Esophagus muscularis mucosa (tissue), 4 donors: ENCODE results near the gene APOC1. TPM values are rescaled to one million over a fixed set of nuclear protein-coding genes. Genes with fewer than 3 reads are reported as not detected.

ENCODE experiments used
- DNase-seq: peaks from one replicate; pipeline ENCODE4 v3.0.0-alpha.2; 2017; ENCODE audit errors: extremely low spot score
- H3K27ac ChIP-seq, 4 donors: fragments of 200-600 bp; sonication (generic); replicated peaks in 1 of 4; 1 replicate in 3 of 4; 2 replicates in 1 of 4; pipeline ENCODE4 v1.5.1; 2016 to 2019; ENCODE audit warnings: mild to moderate bottlenecking in 1 of 4
- H3K27me3 ChIP-seq, 4 donors: fragments of 200-600 bp; sonication (generic); one replicate each; pipeline versions ENCODE4 v1.5.1 to v1.6.0; 2016 to 2019
- H3K36me3 ChIP-seq, 4 donors: fragments of 200-600 bp; sonication (generic); one replicate each; pipeline ENCODE4 v1.5.1; 2016 to 2019
- H3K4me1 ChIP-seq, 4 donors: fragments of 200-600 bp; sonication (generic); one replicate each; pipeline ENCODE4 v1.5.1; 2016 to 2019
- H3K4me3 ChIP-seq, 4 donors: fragments of 200-600 bp; sonication (generic); 1 replicate in 2 of 4; 2 replicates in 2 of 4; pipeline ENCODE4 v1.5.1; 2016 to 2019; ENCODE audit warnings: mild to moderate bottlenecking in 4 of 4, moderate library complexity in 1 of 4
- H3K9me3 ChIP-seq, 4 donors: fragments of 200-600 bp; sonication (generic); 1 replicate in 3 of 4; 2 replicates in 1 of 4; pipeline ENCODE4 v1.5.1; 2016 to 2019
- EP300 ChIP-seq: sonication (generic); formaldehyde crosslinking; IDR thresholded peaks from one replicate; pipeline ENCODE4 v1.6.1; 2017; ENCODE audit warnings: antibody characterized with exemption
- POLR2A ChIP-seq: fragments of 450-650 bp; IDR thresholded peaks from one replicate; pipeline ENCODE4 v1.6.1; 2017; ENCODE audit warnings: antibody characterized with exemption, moderate library complexity, mild to moderate bottlenecking, low read depth
- POLR2AphosphoS5 ChIP-seq, 2 donors: sonication (generic); formaldehyde crosslinking; IDR thresholded peaks; one replicate each; pipeline ENCODE4 v1.6.1; 2017; ENCODE audit warnings: antibody characterized with exemption in 2 of 2
- WGBS: methylation state at CpG from one replicate; pipeline ENCODE4 v1.1.5; 2018; 5-methylcytosine and 5-hydroxymethylcytosine counted together
- intact Hi-C: fragments of 100-400 bp; cut with DNase I; formaldehyde crosslinking; loops from one replicate; pipeline ENCODE4 v1.15.1; 2023
- total RNA-seq, 4 donors: library from RNA; depleted of rRNA; stranded (reverse); fragments of >200 nt; gene quantifications; one replicate each; pipeline versions ENCODE4 v1.1.0 to v1.2.1, GENCODE V29; 2016
- TF ChIP-seq, protein P1 (sequence below), 3 experiments: fragments of 200-600 bp in 2 of 3; fragments of 450-650 bp in 1 of 3; sonication (generic) in 2 of 3; IDR thresholded peaks; one replicate each; pipeline ENCODE4 v1.5.1; 2017 to 2019; ENCODE audit warnings: antibody characterized with exemption in 3 of 3, mild to moderate bottlenecking in 2 of 3, moderate library complexity in 1 of 3

Gene APOC1
- total RNA-seq, 4 donors from 2014 or later = 2.5 TPM; not detected in 3

GRCh38 chr19:44961821-44962220 lies 47.4 kb downstream of the APOC1 start:
- no peaks in the 10 kb centered on the region for H3K9me3 ChIP-seq
- TF ChIP-seq POLR2AphosphoS5 (IDR thresholded peaks at IDR 0.05) (no peak), POLR2A (no peak)
- TF ChIP-seq, protein P1, sequence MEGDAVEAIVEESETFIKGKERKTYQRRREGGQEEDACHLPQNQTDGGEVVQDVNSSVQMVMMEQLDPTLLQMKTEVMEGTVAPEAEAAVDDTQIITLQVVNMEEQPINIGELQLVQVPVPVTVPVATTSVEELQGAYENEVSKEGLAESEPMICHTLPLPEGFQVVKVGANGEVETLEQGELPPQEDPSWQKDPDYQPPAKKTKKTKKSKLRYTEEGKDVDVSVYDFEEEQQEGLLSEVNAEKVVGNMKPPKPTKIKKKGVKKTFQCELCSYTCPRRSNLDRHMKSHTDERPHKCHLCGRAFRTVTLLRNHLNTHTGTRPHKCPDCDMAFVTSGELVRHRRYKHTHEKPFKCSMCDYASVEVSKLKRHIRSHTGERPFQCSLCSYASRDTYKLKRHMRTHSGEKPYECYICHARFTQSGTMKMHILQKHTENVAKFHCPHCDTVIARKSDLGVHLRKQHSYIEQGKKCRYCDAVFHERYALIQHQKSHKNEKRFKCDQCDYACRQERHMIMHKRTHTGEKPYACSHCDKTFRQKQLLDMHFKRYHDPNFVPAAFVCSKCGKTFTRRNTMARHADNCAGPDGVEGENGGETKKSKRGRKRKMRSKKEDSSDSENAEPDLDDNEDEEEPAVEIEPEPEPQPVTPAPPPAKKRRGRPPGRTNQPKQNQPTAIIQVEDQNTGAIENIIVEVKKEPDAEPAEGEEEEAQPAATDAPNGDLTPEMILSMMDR (IDR thresholded peaks at IDR 0.05) = no peak
- H3K4me3 ChIP-seq = no peak overlapping the region
- H3K36me3 ChIP-seq = peaks cover 23 to 70% (median 55%) of the 10 kb centered on the region in 4 donors
- 80% methylated on average over 6 of the region's 8 CpGs for WGBS
- no peak overlapping the region for H3K27ac ChIP-seq
- H3K4me1 ChIP-seq = peaks cover 17 to 40% (median 32%) of the 10 kb centered on the region in 4 donors
- intact Hi-C loops = no loop called here
- no peak for DNase-seq
- H3K27me3 ChIP-seq = no peaks in the 10 kb centered on the region

- no peak for DNase-seq
- H3K4me1 ChIP-seq = no peaks in the 10 kb centered on the region
- 86% methylated on average over 5 of the region's 5 CpGs for WGBS
- no peak overlapping the region for H3K27ac ChIP-seq
- H3K9me3 ChIP-seq = no peaks in the 10 kb centered on the region
- no peak overlapping the region for H3K4me3 ChIP-seq
- intact Hi-C loops = no loop called here
- peaks cover 17 to 95% (median 66%) of the 10 kb centered on the region in 4 donors for H3K36me3 ChIP-seq
- no peak for TF ChIP-seq POLR2AphosphoS5 (IDR thresholded peaks at IDR 0.05)
- no peak for TF ChIP-seq POLR2A
- TF ChIP-seq, protein P1 (IDR thresholded peaks at IDR 0.05) = no peak
- H3K27me3 ChIP-seq = no peaks in the 10 kb centered on the region
These were observed 53.7 kb downstream of the APOC1 start for GRCh38 chr19:44968118-44968517.

GRCh38 chr19:44968670-44969069 lies 54.3 kb downstream of the APOC1 start:
- no peaks in the 10 kb centered on the region for H3K9me3 ChIP-seq
- intact Hi-C loops = no loop called here
- no peaks in the 10 kb centered on the region for H3K27me3 ChIP-seq
- TF ChIP-seq EP300 (no peak), POLR2A (no peak), POLR2AphosphoS5 (IDR thresholded peaks at IDR 0.05) (no peak)
- TF ChIP-seq, protein P1 (IDR thresholded peaks at IDR 0.05) = no peak
- H3K4me3 ChIP-seq = no peak overlapping the region
- peaks cover 17 to 95% (median 68%) of the 10 kb centered on the region in 4 donors for H3K36me3 ChIP-seq
- no peak overlapping the region for H3K27ac ChIP-seq
- H3K4me1 ChIP-seq = no peaks in the 10 kb centered on the region
- 80% methylated on average over 1 of the region's 4 CpGs for WGBS
- no peak for DNase-seq

Other genes starting within 250 kb of the APOC1 start
- 1 to 10 TPM; 2.5 to 5.1 (median 3.7) TPM for gene CEACAM19, start 243.1 kb upstream of the APOC1 start, total RNA-seq
- gene CEACAM16, start 215.5 kb upstream of the APOC1 start, total RNA-seq = not detected
- gene BCL3, start 165.9 kb upstream of the APOC1 start, total RNA-seq = 100 to 1,000 TPM in 1 of 4 donors, 10 to 100 TPM in 2, 1 to 10 TPM in 1; 10.0 to 147 (median 20.2) TPM
- under 1 TPM in 2 of 4 donors, not detected in 2; 0.34 to 0.50 TPM for gene CBLC, start 136.7 kb upstream of the APOC1 start, total RNA-seq
- gene BCAM, start 105.5 kb upstream of the APOC1 start, total RNA-seq = 10 to 100 TPM; 32.4 to 76.5 (median 56.6) TPM
- gene NECTIN2, start 68.3 kb upstream of the APOC1 start, total RNA-seq = 10 to 100 TPM; 34.5 to 72.4 (median 60.1) TPM
- 10 to 100 TPM; 29.1 to 49.9 (median 41.0) TPM for gene TOMM40, start 23.4 kb upstream of the APOC1 start, total RNA-seq
- 10 to 100 TPM; 20.3 to 47.3 (median 37.2) TPM for gene APOE, start 8.8 kb upstream of the APOC1 start, total RNA-seq
- not detected for gene APOC4, start 27.6 kb downstream of the APOC1 start, total RNA-seq
- gene APOC2, start 31.4 kb downstream of the APOC1 start, total RNA-seq = not detected
- 100 to 1,000 TPM in 2 of 4 donors, 10 to 100 TPM in 2; 46.6 to 154 (median 79.5) TPM for gene CLPTM1, start 40.8 kb downstream of the APOC1 start, total RNA-seq
- gene RELB, start 86.9 kb downstream of the APOC1 start, total RNA-seq = 10 to 100 TPM in 1 of 4 donors, 1 to 10 TPM in 3; 5.8 to 15.9 (median 7.5) TPM
- 10 to 100 TPM; 20.7 to 59.8 (median 32.9) TPM for gene CLASRP, start 124.4 kb downstream of the APOC1 start, total RNA-seq
- gene ZNF296, start 161.9 kb downstream of the APOC1 start, total RNA-seq = under 1 TPM in 2 of 4 donors, not detected in 2; 0.17 to 0.23 TPM
- 10 to 100 TPM; 12.3 to 19.1 (median 15.3) TPM for gene GEMIN7, start 164.7 kb downstream of the APOC1 start, total RNA-seq
- gene PPP1R37, start 178.6 kb downstream of the APOC1 start, total RNA-seq = 10 to 100 TPM; 21.0 to 46.7 (median 28.3) TPM
- gene NKPD1, start 246.4 kb downstream of the APOC1 start, total RNA-seq = under 1 TPM in 1 of 4 donors, not detected in 3; 0.26 TPM